Vagina (tissue), 2 donors: ENCODE results near the gene MAF. TPM values are rescaled to one million over a fixed set of nuclear protein-coding genes. Genes with fewer than 3 reads are reported as not detected.

Experiments
- DNase-seq, 2 donors: peaks; one replicate each; pipeline ENCODE4 v3.0.0-alpha.2; 2017; ENCODE audit errors: extremely low spot score in 2 of 2
- H3K27ac ChIP-seq: fragments of 200-600 bp; sonication (generic); one replicate; pipeline ENCODE4 v1.5.1; 2019
- H3K27me3 ChIP-seq: fragments of 200-600 bp; sonication (generic); one replicate; pipeline ENCODE4 v1.5.1; 2019
- H3K36me3 ChIP-seq, 2 donors: fragments of 200-600 bp; sonication (generic); one replicate each; pipeline ENCODE4 v1.5.1; 2017 to 2019
- H3K4me1 ChIP-seq: fragments of 200-600 bp; sonication (generic); one replicate; pipeline ENCODE4 v1.5.1; 2019
- H3K4me3 ChIP-seq, 2 donors: fragments of 200-600 bp; sonication (generic); 1 replicate in 1 of 2; 2 replicates in 1 of 2; pipeline ENCODE4 v1.5.1; 2016 to 2019
- H3K9me3 ChIP-seq: fragments of 200-600 bp; sonication (generic); one replicate; pipeline ENCODE4 v1.5.1; 2019
- POLR2A ChIP-seq, 2 donors: fragments of 450-650 bp; IDR thresholded peaks; one replicate each; pipeline ENCODE4 v1.6.1; 2017; ENCODE audit warnings: antibody characterized with exemption in 2 of 2, mild to moderate bottlenecking in 2 of 2, moderate library complexity in 2 of 2
- POLR2AphosphoS5 ChIP-seq, 2 donors: sonication (generic); formaldehyde crosslinking; IDR thresholded peaks; one replicate each; pipeline ENCODE4 v1.9.0; 2017; ENCODE audit warnings: antibody characterized with exemption in 2 of 2, mild to moderate bottlenecking in 2 of 2, low read depth in 1 of 2; ENCODE audit not compliant: insufficient read depth in 1 of 2
- intact Hi-C: fragments of 100-400 bp; cut with DNase I; formaldehyde crosslinking; loops from one replicate; pipeline ENCODE4 v1.15.1; 2023
- total RNA-seq: library from RNA; depleted of rRNA; stranded (reverse); fragments of >200 nt; gene quantifications from one replicate; pipeline ENCODE4 v1.2.3, GENCODE V29; 2016
- TF ChIP-seq, protein P1 (sequence below), 3 experiments: fragments of 450-650 bp in 2 of 3; fragments of 200-600 bp in 1 of 3; sonication (generic) in 1 of 3; IDR thresholded peaks; one replicate each; pipeline ENCODE4 v1.5.1; 2017 to 2019; ENCODE audit warnings: antibody characterized with exemption in 3 of 3, mild to moderate bottlenecking in 2 of 3, moderate library complexity in 2 of 3

Gene MAF
- total RNA-seq, 1 donor from 2014 or later, result 52.5 TPM

DNA sequence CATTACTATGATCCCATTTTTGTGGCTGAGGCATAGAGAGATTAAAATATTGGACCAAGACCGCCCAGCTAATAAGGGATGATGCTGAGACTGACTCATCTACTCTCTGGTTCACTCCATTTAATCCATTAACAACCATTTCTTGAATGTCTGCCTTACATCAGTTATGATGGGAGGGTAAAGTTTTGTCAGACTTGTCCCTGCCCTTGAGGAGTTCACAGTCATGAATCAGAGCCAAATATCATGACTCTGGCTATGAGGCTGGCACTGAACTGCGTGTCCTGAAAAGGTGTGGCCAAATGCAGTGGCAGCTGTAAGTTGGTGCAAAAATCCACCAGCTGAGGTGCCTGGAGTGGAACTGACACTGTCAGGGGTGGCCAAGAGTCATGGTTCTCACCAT, 35.0 kb upstream of the MAF start:
- H3K4me3 ChIP-seq, result no peak overlapping the region
- peaks cover 22% of the 10 kb centered on the region for H3K4me1 ChIP-seq
- intact Hi-C loops, result no loop called here
- no peaks in the 10 kb centered on the region for H3K27me3 ChIP-seq
- H3K9me3 ChIP-seq, result no peaks in the 10 kb centered on the region
- no peak overlapping the region for H3K27ac ChIP-seq
- TF ChIP-seq POLR2AphosphoS5 (IDR thresholded peaks at IDR 0.05; ENCODE audit: insufficient read depth in 1 of 2, low read depth in 1 of 2), result no peak
- H3K36me3 ChIP-seq, result no peaks in the 10 kb centered on the region
- DNase-seq, result no peak

DNA sequence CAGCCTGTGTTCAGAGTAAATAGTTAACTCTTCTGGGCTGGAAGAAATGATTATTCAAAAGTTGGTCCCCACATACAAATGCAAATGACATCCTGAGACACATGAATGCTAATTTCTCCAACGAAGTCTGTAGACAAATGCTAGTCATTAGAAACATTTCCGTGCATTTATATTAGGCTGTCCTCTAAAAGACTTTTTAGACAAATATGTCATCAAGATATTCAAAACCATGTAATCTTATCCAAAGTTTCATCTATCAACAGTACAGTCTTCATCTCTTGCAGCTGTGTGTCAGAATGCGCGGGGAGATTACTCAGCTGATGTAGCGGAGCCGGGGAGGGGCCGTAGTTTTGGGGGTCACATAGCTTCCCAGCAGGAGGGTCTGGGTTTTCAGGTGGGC, 33.8 kb upstream of the MAF start:
- DNase-seq, result no peak
- peaks cover 11% of the 10 kb centered on the region for H3K4me1 ChIP-seq
- no peaks in the 10 kb centered on the region for H3K36me3 ChIP-seq
- TF ChIP-seq, protein P1, sequence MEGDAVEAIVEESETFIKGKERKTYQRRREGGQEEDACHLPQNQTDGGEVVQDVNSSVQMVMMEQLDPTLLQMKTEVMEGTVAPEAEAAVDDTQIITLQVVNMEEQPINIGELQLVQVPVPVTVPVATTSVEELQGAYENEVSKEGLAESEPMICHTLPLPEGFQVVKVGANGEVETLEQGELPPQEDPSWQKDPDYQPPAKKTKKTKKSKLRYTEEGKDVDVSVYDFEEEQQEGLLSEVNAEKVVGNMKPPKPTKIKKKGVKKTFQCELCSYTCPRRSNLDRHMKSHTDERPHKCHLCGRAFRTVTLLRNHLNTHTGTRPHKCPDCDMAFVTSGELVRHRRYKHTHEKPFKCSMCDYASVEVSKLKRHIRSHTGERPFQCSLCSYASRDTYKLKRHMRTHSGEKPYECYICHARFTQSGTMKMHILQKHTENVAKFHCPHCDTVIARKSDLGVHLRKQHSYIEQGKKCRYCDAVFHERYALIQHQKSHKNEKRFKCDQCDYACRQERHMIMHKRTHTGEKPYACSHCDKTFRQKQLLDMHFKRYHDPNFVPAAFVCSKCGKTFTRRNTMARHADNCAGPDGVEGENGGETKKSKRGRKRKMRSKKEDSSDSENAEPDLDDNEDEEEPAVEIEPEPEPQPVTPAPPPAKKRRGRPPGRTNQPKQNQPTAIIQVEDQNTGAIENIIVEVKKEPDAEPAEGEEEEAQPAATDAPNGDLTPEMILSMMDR (IDR thresholded peaks at IDR 0.05), result no peak
- TF ChIP-seq POLR2AphosphoS5 (IDR thresholded peaks at IDR 0.05; ENCODE audit: insufficient read depth in 1 of 2, low read depth in 1 of 2) (no peak), POLR2A (IDR thresholded peaks at IDR 0.05) (no peak)
- H3K27ac ChIP-seq, result no peak overlapping the region
- H3K4me3 ChIP-seq, result no peak overlapping the region
- H3K27me3 ChIP-seq, result no peaks in the 10 kb centered on the region
- intact Hi-C loops, result no loop called here
- no peaks in the 10 kb centered on the region for H3K9me3 ChIP-seq

DNA sequence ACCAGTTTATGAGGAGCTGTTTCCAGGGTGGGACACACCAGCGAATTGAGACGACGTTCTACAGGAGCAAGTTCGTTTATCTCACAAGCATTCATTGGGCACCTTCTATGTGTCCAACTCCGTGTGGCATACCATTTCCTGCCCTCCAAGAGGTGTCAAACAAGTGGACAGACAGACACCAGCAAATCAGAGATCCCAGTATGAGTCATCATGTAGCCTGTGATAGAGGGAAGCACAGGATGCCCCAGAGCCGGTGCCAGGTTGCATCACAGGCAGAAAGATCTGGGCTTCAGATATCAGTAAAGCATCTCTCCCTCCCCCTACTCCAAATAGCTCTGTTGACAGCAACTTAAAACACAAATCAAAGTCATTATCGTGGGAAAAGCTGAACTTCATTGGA, 31.8 kb upstream of the MAF start:
- no peaks in the 10 kb centered on the region for H3K27me3 ChIP-seq
- peaks cover 11% of the 10 kb centered on the region for H3K4me1 ChIP-seq
- no peaks in the 10 kb centered on the region for H3K9me3 ChIP-seq
- no peak for DNase-seq
- H3K36me3 ChIP-seq, result no peaks in the 10 kb centered on the region
- TF ChIP-seq POLR2A (IDR thresholded peaks at IDR 0.05), result no peak
- TF ChIP-seq, protein P1 (IDR thresholded peaks at IDR 0.05), result no peak
- no peak for TF ChIP-seq POLR2AphosphoS5 (IDR thresholded peaks at IDR 0.05; ENCODE audit: insufficient read depth in 1 of 2, low read depth in 1 of 2)
- no peak overlapping the region for H3K4me3 ChIP-seq
- intact Hi-C loops, result no loop called here
- no peak overlapping the region for H3K27ac ChIP-seq

DNA sequence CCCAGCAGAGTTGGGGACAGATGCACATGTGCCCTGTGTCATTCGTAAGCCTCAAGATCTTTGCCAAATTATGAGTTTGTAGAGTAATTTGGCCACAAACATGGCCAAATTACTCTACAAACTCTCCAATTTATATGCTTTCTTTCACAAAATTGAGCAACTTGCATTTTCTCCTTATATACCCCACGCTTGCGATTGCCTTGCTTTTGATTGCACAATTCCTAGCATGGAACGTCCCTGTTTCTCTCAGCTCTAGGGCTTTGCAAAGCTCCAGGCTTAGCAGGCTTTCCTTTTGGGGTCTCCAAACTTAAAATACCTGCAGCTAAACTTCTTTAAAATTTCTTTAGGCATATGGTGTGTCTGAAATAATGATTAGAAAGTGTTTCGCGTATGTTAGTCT, 28.5 kb upstream of the MAF start:
- Histone ChIP-seq H3K27ac (no peak overlapping the region), H3K4me3 (no peak overlapping the region), H3K27me3 (no peaks in the 10 kb centered on the region), H3K9me3 (no peaks in the 10 kb centered on the region), H3K36me3 (no peaks in the 10 kb centered on the region), H3K4me1 (peaks cover 11% of the 10 kb centered on the region)
- intact Hi-C loops, result no loop called here
- DNase-seq, result no peak
- no peak for TF ChIP-seq POLR2AphosphoS5 (IDR thresholded peaks at IDR 0.05; ENCODE audit: insufficient read depth in 1 of 2, low read depth in 1 of 2)
- TF ChIP-seq POLR2A (IDR thresholded peaks at IDR 0.05), result no peak
- TF ChIP-seq, protein P1 (IDR thresholded peaks at IDR 0.05), result no peak

DNA sequence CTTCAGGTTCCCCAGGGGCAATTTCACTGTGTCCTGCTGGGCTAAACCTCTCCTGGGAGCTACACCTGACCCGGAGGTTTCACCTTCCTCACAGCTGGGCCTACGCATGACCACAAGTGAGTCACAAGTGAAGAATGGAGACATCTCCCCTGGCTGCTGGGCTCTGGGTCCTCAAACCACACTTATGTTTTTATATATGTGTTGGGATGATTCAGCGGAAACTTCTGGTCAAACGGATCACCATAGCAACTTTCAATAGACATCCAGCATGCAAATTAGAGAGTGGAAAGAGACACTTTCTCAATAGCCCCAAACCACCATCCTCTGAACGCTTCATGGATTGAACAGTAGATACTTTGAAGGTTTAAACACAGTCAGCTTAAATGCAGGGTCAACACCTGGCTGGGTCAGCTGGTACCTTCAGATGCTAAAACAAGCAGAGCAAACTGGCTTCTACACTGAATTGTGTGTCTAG, 28.0 kb upstream of the MAF start:
- H3K4me3 ChIP-seq, result no peak overlapping the region

More for the DNA sequence above, 28.0 kb upstream of the MAF start:
- intact Hi-C loops, result no loop called here
- TF ChIP-seq POLR2AphosphoS5 (IDR thresholded peaks at IDR 0.05; ENCODE audit: insufficient read depth in 1 of 2, low read depth in 1 of 2) (no peak), POLR2A (IDR thresholded peaks at IDR 0.05) (no peak)
- TF ChIP-seq, protein P1 (IDR thresholded peaks at IDR 0.05), result no peak
- Histone ChIP-seq H3K4me1 (peaks cover 11% of the 10 kb centered on the region), H3K27ac (no peak overlapping the region), H3K36me3 (no peaks in the 10 kb centered on the region), H3K27me3 (no peaks in the 10 kb centered on the region), H3K9me3 (no peaks in the 10 kb centered on the region)
- no peak for DNase-seq
